ENCODE measurements around the gene PTPN14.
"Not testable (repeated sequence)": the region's sequence is repeated elsewhere in the genome, so short reads cannot be mapped to it uniquely, and the experiment has no call there.

The PTPN14 gene

DNA sequence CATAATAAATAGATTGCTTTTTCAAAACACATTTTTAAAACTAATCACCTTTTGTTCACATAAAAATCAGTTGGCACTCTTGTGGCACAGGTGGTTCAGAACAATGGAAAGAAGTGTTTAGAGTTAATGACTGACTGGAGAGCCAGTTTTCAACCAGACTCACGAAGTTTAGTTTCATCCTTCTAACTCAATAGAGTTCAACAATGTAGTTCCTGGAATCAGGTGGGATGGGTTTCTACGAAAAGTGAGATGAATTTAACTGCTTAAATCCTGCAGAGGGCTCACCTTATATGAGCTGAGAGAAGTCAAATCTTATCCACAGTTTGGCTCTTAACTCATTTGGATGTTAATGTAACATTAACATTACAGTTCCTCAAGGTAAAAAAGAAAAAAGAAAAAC is 153.9 kb downstream of the PTPN14 start:
- no peak for DNase-seq (ENCODE audit: low read depth in 2 of 2)

DNA sequence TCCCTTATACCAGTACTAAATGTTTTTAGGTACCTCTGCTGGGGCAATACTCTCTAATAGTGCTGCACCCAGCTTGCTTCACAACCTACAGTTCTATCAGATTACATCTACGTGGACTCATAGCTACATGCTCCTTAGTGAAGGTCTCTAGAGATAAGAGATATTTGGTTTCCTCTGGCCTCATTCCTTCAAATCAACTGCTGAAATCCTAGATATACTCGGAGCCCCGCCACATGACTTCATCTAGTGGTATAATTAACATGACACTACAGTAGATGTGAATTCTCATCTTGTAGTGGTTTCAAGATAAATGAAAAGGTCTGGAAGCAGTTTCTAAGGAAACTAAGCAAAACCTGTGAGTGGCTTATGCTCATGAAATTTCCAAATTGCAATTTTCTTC is 155.1 kb downstream of the PTPN14 start:
- DNase-seq (ENCODE audit: low read depth in 2 of 2) = no peak

DNA sequence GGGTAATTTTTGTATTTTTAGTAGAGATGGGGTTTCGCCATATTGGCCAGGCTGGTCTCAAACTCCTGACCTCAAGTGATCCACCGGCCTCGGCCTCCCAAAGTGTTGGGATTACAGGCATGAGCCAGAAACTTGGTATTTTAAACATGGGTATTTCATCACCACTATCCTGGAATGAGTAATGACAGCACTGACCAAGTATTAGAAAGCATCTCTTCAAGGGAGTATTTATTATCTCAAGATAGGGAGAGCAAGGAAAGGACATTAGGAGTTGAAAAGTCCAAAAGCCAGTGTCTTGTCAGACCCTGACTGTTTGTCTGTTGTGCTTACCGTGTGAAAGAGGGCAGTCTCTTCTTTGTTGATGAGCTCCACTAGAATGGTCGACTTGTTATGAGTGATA is 156.8 kb downstream of the PTPN14 start:
- not testable (repeated sequence) for DNase-seq (ENCODE audit: low read depth in 2 of 2)

DNA sequence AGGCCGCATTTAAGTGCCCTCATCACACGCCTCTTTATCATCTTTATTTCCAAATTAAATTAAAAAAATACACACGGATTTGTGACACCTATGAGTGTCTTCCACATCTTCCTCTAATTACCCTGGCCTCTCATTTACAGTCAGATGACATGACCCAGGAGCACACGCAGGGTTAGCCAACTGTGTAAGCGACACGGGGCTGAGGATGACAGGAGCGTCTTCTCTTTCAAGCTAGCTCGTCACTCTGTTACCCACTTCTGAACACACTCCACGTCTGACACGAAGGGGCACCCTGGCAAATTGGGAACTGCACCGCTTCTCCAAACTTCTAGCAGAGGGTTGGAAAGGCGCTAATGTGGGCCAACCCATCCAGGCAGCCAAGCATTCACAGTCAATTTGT is 158.3 kb downstream of the PTPN14 start:
- DNase-seq (ENCODE audit: low read depth in 2 of 2) = no peak

DNA sequence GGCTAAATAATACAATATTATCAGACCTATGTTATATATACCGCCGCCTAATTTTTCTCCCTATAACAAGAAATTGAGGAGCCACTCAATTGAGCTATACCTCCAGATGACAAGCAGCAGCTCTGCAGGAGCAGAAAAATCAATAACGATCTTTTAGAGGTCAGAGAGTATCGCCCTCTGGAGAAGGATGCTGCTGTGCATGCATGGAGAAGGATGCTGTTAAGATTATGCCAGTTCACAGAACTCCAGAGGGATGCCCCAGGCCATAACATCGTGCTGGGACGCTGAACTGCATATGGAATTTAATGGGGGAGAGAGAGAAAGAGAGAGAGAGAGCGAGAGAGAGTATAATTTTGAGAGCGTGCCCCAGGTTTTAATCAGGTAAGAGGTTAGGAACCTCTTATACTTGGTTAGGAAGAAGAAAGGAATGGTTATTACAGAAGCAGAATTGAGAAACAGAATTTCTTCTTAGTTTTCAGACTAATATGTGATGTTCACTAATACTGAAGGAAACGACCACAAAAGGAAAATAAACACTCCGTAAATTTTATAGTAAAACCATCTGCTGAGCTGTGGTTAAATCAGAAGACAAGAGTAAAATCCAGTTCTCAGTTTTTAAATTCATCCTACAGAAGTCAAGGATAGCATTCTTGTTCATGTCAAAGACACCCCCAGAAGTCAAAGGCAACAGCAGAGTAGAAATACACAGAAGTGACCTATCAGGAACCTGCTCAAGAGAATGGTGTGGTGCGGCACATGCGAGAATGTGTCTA is 159.3 kb downstream of the PTPN14 start:
- no peak for DNase-seq (ENCODE audit: low read depth in 2 of 2)

DNA sequence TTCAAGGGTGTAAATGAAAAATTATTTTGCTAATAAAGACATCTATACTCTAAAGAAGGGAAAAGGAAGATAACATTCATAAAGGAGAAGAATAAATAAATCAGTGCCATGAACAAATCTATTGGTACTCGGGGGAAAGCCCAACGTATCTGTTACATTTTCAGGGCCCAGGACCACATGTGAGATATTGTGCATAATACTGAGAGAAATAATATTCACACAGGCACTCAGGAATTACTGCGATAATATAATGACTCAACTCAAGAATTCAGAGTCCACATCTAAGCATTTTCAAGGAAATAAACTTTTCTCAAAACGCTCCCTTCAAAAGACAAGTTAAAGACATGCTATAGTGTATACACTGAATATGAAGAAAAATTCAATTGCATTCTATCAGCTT is 161.7 kb downstream of the PTPN14 start:
- no peak for DNase-seq (ENCODE audit: low read depth in 2 of 2)

DNA sequence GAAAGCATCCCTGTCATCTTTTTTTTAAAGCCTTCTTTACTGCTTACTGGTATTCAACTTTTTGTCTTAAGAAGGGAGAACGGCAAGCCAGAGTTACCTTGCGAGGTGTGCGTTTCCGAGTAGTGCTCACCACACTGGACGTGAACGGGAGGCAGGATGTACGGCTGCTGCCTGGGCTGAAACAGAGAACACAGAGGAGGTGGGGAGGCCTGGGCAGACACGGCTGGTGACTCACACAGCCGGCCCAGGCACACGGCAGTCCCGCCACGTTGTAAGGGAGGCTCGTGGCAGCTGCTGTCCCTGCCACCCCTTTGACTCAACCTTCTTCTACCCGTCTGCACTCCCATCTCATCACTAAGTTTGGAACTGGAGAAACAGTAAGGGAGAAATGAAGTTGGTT is 164.7 kb downstream of the PTPN14 start:
- DNase-seq (ENCODE audit: low read depth in 2 of 2) = no peak

DNA sequence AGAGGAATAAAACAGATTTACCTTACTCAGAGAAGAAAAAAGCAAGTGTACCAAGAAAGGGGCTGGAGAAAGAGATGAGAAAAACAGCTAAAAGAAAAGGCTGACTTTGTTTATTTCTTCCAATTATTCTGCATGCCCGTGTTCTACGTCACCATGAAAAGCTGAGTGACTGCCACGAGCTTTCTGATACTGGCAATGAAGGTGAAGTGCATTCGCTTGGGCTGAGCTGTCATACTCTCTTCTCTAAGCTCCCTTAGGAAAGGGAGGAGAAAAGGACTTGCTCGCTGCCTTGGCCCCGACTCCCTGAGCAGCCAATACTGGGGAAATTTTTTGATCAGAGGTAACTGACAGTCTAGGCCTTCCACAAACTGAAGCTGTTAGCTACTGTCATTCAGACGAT is 165.1 kb downstream of the PTPN14 start:
- DNase-seq (ENCODE audit: low read depth in 2 of 2) = no peak

DNA sequence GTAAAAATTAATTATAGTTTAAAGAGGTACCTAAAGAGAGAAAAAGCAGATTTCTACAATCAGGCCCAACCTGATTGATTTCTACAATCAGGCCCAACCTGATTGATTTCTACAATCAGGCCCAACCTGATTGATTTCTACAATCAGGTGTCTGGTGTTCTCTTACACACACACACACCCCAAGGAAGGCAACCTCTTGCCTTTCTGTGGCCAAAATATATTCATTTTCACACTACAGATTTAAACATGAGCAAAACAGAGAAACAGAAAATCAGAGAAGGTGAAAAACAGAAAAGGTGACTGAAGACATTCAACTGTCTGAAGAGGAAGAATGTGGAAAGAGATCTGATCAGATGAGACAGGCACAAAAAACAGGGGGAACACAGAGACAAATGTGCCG is 166.0 kb downstream of the PTPN14 start:
- no peak for DNase-seq (ENCODE audit: low read depth in 2 of 2)

DNA sequence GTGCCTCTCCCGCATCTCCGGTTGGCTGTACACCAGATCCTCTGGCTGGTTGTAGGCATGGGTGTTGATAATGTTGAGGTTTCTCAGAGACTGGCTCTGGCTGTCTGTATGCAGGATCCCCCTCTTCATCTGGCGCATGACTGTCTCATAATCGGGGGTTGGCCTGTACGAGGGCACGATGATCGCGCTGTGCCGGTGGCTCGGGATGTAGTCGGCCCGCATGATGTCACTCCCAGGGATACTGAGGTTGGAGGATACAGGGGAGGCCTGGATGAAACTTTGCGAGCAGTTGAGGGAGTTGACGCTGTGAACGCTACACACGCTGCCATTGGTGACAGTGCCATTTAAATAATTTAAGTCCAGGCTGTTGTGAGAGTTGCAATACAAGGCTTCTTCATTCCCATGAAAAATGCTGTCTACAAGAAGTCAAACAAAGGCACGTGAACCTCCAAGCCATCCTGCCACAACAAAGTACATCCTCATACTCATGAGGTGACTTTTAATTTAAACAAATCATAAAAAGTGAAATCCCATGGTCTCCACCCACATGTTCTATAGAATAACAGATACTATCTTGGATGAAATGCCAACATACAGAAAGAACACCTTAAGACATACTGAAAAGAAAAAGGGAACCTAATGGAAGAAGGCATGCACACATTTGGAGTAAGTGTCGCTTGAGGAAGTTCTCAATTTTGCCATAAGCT is 166.9 kb downstream of the PTPN14 start:
- no peak for DNase-seq (ENCODE audit: low read depth in 2 of 2)

DNA sequence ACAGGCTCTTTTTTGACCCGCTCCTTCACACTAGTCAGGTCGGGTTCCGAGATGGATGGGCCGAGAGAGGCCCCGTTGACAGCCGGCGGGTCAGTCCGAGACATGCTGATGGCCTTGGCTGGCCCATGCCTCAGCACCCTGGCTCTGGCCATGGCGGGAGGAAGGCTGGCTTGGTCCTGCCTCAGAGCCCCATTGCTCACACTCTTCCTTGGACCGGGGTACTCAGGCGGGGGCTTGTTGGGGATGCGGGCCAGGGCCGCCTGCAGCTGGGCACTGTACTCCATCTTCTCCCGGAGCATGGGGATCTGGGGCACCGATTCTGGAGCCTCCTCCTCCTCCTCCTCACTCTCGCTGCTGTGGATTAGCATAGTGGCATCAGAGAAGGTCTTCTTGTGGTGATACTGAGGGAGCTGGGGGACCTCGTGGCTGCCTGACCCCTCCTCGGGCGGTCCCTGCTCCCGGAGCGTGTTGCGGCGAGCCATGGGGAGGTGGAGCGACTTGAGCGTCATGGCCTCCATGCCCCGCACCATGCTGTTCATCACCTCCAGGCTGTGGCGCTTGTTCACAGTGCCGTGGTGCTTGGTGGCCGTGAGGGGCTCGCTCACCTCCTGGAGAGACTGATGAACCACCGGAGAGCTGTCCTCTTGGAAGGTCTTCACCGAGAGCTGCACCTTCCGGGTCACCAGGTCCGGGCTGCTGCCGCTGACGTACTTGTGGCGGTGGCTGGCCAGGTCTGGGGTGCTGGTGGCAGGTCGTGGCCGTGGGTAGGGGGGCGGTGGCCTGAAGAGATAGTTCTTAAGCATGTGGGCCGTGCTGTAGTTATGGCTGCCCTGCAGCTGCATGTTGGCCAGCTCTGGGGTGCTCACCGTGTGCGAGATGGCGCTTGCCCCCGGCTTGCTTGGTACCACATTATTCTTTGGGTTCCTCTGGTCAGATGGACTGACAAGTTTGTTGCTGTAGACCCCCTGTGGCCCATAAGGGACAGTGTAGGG is 167.7 kb downstream of the PTPN14 start:
- no peak for DNase-seq (ENCODE audit: low read depth in 2 of 2)

DNA sequence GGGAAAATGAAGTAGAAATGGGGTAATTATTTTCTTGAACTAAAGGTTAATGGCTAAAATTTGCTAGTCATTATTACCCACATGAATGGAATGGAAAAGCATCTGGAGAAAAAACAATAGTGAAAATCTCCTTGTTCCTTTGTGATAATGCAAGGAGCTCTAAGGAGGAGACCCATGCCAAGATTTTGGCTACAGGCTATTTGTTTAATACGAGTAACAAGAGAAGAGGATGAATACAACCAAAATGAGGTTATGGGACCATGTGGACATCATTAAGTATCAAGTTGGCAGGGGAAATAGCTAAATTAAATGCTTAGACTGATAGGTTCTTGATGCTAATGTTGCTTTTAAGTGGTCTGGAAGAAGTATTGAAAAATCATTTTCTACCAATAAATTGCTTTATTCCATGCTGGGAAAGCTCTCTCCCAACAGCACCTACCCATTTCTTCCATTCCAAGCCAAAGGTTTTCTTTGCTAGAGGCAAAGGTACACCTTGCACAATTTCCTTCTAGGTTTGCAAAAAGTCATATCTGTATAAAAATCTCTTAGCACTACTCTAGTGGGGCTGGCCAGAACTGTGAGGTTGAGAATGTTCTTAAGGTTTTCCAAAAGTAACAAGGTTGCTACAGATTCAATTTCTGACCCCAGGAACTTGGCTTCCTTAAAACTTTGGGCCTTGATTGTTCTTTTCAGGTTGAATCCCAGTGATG is 170.3 kb downstream of the PTPN14 start:
- no peak for DNase-seq (ENCODE audit: low read depth in 2 of 2)

DNA sequence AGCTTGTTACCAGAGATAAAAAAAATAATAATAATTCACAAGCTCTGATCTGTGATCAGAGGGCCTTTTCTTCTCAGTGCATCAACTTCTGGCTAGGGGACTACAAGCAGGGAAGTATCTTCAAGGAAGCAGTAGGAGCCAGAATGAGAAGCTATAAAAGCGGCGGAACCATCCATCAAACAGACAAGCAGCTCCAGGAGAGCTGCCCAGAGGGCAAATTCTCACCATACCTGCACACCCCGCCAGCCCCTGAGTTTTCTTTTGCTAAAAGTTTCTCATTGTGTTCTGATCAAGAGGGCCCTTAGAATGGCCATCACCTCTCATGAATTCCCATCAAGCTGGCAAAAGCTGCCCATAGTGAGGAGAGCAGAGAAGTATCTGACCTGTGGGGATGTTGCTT is 171.0 kb downstream of the PTPN14 start:
- DNase-seq (ENCODE audit: low read depth in 2 of 2) = no peak

DNA sequence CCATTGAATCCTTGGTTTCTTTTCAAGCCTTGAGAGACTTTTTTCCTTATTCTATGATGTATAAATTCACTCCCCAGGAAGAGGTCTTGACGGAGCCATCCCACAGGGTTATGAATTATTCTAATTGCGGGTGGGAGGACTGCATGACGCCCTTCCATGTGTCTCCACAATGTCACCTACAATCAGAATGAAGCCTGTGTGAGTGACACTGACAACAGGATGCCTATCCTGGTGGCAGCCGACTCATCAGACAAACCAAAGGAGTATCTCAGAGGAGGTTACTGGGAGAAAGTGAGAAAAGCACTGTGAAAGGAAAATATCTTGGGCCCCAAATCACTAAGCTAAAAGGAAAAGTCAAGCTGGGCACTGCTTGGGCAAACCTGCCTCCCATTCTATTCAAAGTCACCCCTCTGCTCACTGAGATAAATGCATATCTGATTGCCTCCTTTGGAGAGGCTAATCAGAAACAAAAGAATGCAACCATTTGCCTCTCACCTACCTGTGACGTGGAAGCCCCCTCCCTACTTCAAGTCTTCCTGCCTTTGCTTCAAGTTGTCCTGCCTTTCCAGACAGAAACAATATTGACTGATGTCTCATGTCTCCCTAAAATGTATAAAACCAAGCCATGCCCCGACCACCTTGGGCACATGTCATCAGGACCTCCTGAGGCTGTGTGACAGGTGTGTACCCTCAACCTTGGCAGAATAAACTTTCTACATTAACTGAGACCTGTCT is 172.0 kb downstream of the PTPN14 start:
- no peak for DNase-seq (ENCODE audit: low read depth in 2 of 2)

DNA sequence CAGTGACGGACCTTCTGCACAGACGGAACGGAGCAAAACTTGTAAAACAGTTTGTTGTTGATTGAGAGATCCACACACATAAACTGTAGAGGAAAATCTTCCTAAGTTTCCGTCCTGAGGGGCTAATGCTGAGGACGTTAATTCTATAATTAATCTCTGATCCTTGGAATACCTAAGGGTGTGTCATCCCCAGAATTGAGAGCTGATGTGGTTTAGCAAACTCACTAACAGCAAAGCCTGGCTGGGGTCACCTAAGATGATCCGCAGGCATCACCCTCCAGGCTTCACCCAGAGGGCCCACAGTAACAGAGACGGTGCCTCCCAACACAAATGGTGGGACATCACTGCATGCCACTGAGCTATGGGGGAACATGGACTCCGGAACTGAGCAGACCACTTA is 172.9 kb downstream of the PTPN14 start:
- DNase-seq (ENCODE audit: low read depth in 2 of 2) = no peak

DNA sequence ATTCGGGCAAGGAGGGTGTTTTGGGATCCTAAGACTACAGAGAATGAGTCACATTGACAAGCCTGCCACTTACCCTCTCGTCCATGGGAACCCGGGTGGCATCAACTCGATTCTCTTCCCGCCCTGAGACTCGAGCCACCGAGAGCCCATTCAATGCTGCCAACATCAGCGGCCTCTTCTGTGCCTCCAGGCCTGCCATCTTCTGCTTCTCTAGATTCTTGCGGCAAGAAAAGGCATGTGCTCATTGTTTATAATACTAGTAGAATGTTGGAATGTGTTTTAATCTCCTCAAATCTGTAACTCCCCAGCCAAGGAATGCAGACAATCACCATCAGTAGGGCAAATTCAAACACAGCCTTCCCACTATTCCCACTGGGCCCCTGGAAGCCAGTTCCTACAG is 173.5 kb downstream of the PTPN14 start:
- DNase-seq (ENCODE audit: low read depth in 2 of 2) = no peak

DNA sequence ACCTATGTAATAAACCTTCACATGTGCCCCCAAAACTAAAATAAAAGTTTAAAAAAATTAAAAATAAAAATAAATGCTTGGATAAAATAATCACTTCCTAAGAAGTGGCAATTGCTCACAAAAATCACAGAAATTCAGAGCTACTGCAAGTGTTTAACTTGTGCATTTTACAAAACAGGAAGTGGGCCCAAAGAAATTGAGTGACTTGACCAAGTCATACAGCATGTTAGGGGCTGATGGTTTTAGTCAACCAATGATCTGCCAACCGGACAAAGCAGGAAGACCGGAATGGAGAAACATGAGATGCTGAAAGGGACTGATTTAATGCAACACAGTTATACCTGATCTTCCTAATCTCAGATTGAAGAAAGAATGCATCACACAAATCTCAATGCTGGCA is 173.9 kb downstream of the PTPN14 start:
- no peak for DNase-seq (ENCODE audit: low read depth in 2 of 2)

DNA sequence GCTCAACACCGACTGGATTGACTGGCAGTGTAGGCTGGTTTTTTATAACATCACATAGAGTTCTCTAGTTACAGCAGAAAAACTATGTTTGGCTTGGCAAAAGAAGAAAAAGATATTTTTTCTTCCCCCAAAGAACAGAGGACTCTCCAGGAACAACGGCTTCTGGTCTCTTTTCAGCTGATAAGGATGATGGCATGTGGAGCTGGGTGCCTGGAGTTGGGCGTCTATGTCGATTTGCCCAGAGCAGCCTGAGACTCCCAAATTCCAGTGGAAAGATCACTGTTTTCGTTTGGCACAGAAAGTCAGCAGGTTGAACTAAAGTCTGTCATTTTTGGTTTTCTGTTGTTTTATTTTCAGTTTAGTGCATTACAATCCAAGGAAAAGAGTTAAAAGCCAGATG is 179.3 kb downstream of the PTPN14 start:
- no peak for DNase-seq (ENCODE audit: low read depth in 2 of 2)

DNA sequence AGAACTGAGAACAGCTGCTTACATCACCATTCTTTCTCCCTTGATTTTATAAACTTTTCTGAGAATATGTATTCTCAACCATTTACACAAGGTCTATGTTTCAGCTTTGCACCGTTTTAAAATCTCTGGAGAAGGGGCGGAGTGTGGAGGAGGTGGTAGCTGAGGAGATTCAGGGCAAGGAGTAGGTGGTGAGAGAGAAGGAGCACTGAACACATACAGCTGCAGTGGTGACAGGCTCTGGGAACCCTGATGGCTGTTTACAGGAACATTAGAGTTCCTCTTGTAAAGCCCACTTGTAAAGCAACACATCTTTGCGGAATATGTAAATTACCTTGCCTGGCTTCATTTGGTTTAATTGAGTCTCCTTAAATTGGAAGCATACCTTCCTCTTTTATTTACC is 180.8 kb downstream of the PTPN14 start:
- no peak for DNase-seq (ENCODE audit: low read depth in 2 of 2)

DNA sequence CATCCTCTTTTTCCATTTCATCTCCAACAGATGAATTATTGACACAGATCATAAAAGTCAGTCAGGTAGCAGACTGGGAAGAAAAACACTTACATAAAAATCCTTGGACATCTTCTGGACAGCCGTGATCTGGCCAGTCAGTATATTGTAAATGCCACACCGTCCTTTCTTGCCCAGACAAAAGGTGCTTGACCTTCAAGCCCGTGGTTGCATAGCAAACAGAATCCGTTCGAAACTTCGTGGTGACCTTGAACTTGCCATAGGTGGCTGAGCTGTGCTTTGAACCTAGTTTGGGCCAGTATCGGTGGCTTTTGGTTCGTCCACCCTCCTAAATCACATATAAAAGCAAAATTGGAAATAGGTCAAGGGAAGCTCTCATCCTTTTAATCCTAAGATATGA is 182.0 kb downstream of the PTPN14 start:
- no peak for DNase-seq (ENCODE audit: low read depth in 2 of 2)

DNA sequence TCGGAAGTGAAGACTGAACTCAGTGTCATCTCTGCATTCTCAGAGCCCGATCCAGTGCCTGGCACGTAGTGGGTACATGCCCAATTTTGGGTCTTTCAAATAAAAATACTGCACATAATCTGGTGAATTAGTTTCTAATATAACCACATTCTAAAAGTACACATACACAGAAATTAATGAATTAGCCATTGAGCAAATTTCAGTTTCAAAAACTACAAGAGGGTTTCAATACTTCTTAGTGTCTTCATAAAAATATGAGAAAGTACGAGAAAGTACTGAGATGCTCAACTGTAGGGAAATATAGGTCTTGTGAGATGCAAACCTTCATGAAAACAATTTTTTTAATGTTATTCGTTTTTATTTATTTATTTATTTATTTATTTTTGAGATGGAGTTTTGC is 183.6 kb downstream of the PTPN14 start:
- no peak for DNase-seq (ENCODE audit: low read depth in 2 of 2)
